Neuronal stem cell (in vitro differentiated cells): ENCODE data around the gene PDXP. TPM values are rescaled to one million over a fixed set of nuclear protein-coding genes. Genes with fewer than 3 reads are reported as not detected.

ENCODE experiments used
- small RNA-seq: library from polyadenylated mRNA; stranded (forward); fragments of <200 nt; extraction: miRNeasy Mini kit (QIAGEN cat#:217004); gene quantifications from one replicate; pipeline ENCODE3, GENCODE V24; 2013; ENCODE audit not compliant: insufficient read depth

Gene PDXP

Small RNA genes lying within 50 kb of the gene (small RNA-seq; reads per million reads assigned to genes)
- gene RN7SL385P = not detected
